SKM-1 (cell line): Measurements from ENCODE around the gene SPDYC.

Source experiments
- DNase-seq: peaks from one replicate; lab custom pipeline; 2025; ENCODE audit not compliant: unreplicated experiment; lab: John Stamatoyannopoulos, UW

SPDYC gene

GRCh38 chr11:65218446-65218845 is 48.4 kb downstream of the SPDYC start:
- no peak for DNase-seq

- no peak for DNase-seq
Measured at GRCh38 chr11:65219930-65220213, 49.8 kb downstream of the SPDYC start.

GRCh38 chr11:65221026-65221425 is 51.0 kb downstream of the SPDYC start:
- no peak for DNase-seq
